Panc1 (cell line): ENCODE measurements around the gene NFKBIZ. TPM values are rescaled to one million over a fixed set of nuclear protein-coding genes. Genes with fewer than 3 reads are reported as not detected.
A peak's percentile ranks its signal among the peaks of the same experiment; 100 is the strongest.

Experiments used
- ATAC-seq: fragments of 200-7000 bp; cut with Tn5 transposase; 2 replicates; pipeline ENCODE4 v1.9.1; 2020; ENCODE audit warnings: mild to moderate bottlenecking, moderate library complexity
- BruUV-seq: library from RNA; stranded (reverse); fragments of 400-500 nt; replicated peaks from 2 replicates; lab custom pipeline; 2021; lab: Mats Ljungman, UMichigan
- CTCF ChIA-PET: fragments of 300-600 bp; sonication (Branson Sonifier 250); formaldehyde crosslinking; loops from one replicate; lab custom pipeline; 2022; ENCODE audit warnings: antibody characterized with exemption; lab: Charles Lee
- POLR2A ChIA-PET: fragments of 300-600 bp; sonication (Branson Sonifier 250); formaldehyde crosslinking; loops from one replicate; lab custom pipeline; 2022; ENCODE audit warnings: antibody characterized with exemption; lab: Charles Lee
- DNase-seq: peaks from one replicate; pipeline ENCODE4 v3.0.0-alpha.2; 2010; ENCODE audit warnings: low read depth, low spot score
- H3K27ac ChIP-seq: 2 replicates; pipeline ENCODE4 v1.5.1; 2011; ENCODE audit warnings: mild to moderate bottlenecking, low read length, inconsistent platforms
- H3K27me3 ChIP-seq: fragments of 200-500 bp; sonication (Bioruptor generic); 2 replicates; pipeline ENCODE4 v1.6.0; 2014; ENCODE audit warnings: low read length, inconsistent platforms; ENCODE audit not compliant: control insufficient read depth, insufficient read depth
- H3K36me3 ChIP-seq: fragments of 200-500 bp; sonication (Bioruptor generic); 2 replicates; pipeline ENCODE4 v1.5.1; 2014; ENCODE audit warnings: inconsistent platforms, mild to moderate bottlenecking, low read length, moderate library complexity; ENCODE audit not compliant: control insufficient read depth, insufficient read depth
- H3K4me1 ChIP-seq: 2 replicates; pipeline ENCODE4 v1.5.1; 2011; ENCODE audit warnings: inconsistent platforms, mild to moderate bottlenecking, low read length, moderate library complexity; ENCODE audit not compliant: control insufficient read depth, insufficient read depth
- H3K4me3 ChIP-seq, 2 experiments: 2 replicates each; pipeline ENCODE4 v1.5.1; 2011 to 2012; ENCODE audit warnings: low read depth in 2 of 2, low read length in 2 of 2, mild to moderate bottlenecking in 2 of 2, inconsistent platforms in 1 of 2, moderate library complexity in 1 of 2
- H3K9me3 ChIP-seq: fragments of 200-500 bp; sonication (Bioruptor generic); 2 replicates; pipeline ENCODE4 v1.5.1; 2014; ENCODE audit warnings: low read depth, mild to moderate bottlenecking, inconsistent platforms, low read length, moderate library complexity; ENCODE audit not compliant: control insufficient read depth, insufficient read depth
- POLR2AphosphoS5 ChIP-seq: IDR thresholded peaks from 2 replicates; pipeline ENCODE4 v1.6.1; 2012; ENCODE audit warnings: mild to moderate bottlenecking, low read depth, low read length, moderate library complexity
- SIN3A ChIP-seq: IDR thresholded peaks from 2 replicates; pipeline ENCODE4 v1.6.1; 2012; ENCODE audit warnings: low read depth, mild to moderate bottlenecking, low read length, moderate library complexity, borderline replicate concordance; ENCODE audit not compliant: insufficient read depth
- TCF7L2 ChIP-seq: IDR thresholded peaks from 2 replicates; pipeline ENCODE4 v1.6.1; 2011; ENCODE audit warnings: mild to moderate bottlenecking, low read depth, low read length, inconsistent platforms
- in situ Hi-C: cut with HindIII; loops from 2 replicates; pipeline ENCODE4 v1.10.0; 2016; ENCODE audit warnings: low sequenced_read_pairs, low pct_unique_long_range_greater_than_20kb
- intact Hi-C: fragments of 100-400 bp; cut with micrococcal nuclease; formaldehyde crosslinking; loops from one replicate; pipeline ENCODE4 v1.10.0; 2022; ENCODE audit not compliant: unreplicated experiment
- total RNA-seq: library from RNA; stranded (reverse); gene quantifications from one replicate; pipeline ENCODE4 v1.2.1, GENCODE V29; 2021; ENCODE audit not compliant: unreplicated experiment
- TF ChIP-seq, protein P1 (sequence below): fragments of 450-650 bp; IDR thresholded peaks from 2 replicates; pipeline ENCODE4 v1.5.1; 2017; ENCODE audit warnings: mild to moderate bottlenecking
- TF ChIP-seq, protein P2 (sequence below), 2 experiments: IDR thresholded peaks; 2 replicates each; pipeline ENCODE4 v1.6.1; 2011 to 2012; ENCODE audit warnings: low read depth in 2 of 2, control low read depth in 1 of 2, low read length in 1 of 2, mild to moderate bottlenecking in 1 of 2, moderate library complexity in 1 of 2; ENCODE audit not compliant: insufficient read depth in 1 of 2

NFKBIZ gene
- total RNA-seq, 1 experiment from 2014 or later = 17.4 TPM

DNA sequence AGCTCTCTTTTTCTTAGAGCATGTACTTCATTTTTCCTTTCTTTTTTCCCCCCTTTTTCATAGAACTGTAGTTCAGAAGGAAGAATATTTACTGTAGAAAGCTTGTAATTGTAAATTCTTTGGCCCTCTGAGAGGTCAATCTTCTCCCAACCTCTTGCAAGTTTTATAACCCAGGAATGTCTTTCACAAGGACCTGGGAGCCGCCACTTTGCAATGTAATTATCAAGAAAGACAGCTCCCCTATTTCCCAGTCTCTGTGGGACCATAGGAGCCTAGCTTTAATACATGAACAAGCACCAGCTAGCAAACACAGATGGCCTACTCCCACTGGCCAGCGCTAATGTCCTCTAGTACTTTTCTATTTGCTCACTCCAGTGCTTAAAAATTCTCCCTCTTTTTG, 51.4 kb downstream of the NFKBIZ start:
- POLR2A ChIA-PET = interaction anchor here (0.5 kb wide), 1 partner anchor 11 kb away, joined by 3 read pairs; no protein-coding TSS in a partner anchor
- no peak for ATAC-seq
- Histone ChIP-seq H3K4me1 (no peaks in the 10 kb centered on the region), H3K27ac (no peak overlapping the region), H3K9me3 (no peaks in the 10 kb centered on the region), H3K27me3 (no peaks in the 10 kb centered on the region), H3K36me3 (no peaks in the 10 kb centered on the region), H3K4me3 (no peak overlapping the region)
- BruUV-seq = no TSS peak
- CTCF ChIA-PET = no interaction called here
- in situ Hi-C loops = no loop called here
- intact Hi-C loops = no loop called here
- TF ChIP-seq TCF7L2 = no peak
- TF ChIP-seq, protein P1, sequence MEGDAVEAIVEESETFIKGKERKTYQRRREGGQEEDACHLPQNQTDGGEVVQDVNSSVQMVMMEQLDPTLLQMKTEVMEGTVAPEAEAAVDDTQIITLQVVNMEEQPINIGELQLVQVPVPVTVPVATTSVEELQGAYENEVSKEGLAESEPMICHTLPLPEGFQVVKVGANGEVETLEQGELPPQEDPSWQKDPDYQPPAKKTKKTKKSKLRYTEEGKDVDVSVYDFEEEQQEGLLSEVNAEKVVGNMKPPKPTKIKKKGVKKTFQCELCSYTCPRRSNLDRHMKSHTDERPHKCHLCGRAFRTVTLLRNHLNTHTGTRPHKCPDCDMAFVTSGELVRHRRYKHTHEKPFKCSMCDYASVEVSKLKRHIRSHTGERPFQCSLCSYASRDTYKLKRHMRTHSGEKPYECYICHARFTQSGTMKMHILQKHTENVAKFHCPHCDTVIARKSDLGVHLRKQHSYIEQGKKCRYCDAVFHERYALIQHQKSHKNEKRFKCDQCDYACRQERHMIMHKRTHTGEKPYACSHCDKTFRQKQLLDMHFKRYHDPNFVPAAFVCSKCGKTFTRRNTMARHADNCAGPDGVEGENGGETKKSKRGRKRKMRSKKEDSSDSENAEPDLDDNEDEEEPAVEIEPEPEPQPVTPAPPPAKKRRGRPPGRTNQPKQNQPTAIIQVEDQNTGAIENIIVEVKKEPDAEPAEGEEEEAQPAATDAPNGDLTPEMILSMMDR = no peak
- TF ChIP-seq, protein P2, sequence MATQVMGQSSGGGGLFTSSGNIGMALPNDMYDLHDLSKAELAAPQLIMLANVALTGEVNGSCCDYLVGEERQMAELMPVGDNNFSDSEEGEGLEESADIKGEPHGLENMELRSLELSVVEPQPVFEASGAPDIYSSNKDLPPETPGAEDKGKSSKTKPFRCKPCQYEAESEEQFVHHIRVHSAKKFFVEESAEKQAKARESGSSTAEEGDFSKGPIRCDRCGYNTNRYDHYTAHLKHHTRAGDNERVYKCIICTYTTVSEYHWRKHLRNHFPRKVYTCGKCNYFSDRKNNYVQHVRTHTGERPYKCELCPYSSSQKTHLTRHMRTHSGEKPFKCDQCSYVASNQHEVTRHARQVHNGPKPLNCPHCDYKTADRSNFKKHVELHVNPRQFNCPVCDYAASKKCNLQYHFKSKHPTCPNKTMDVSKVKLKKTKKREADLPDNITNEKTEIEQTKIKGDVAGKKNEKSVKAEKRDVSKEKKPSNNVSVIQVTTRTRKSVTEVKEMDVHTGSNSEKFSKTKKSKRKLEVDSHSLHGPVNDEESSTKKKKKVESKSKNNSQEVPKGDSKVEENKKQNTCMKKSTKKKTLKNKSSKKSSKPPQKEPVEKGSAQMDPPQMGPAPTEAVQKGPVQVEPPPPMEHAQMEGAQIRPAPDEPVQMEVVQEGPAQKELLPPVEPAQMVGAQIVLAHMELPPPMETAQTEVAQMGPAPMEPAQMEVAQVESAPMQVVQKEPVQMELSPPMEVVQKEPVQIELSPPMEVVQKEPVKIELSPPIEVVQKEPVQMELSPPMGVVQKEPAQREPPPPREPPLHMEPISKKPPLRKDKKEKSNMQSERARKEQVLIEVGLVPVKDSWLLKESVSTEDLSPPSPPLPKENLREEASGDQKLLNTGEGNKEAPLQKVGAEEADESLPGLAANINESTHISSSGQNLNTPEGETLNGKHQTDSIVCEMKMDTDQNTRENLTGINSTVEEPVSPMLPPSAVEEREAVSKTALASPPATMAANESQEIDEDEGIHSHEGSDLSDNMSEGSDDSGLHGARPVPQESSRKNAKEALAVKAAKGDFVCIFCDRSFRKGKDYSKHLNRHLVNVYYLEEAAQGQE (IDR thresholded peaks at IDR 0.05; ENCODE audit: insufficient read depth in 1 of 2, low read depth in 2 of 2, low read length in 1 of 2) = no peak
- TF ChIP-seq SIN3A = no peak
- no peak for TF ChIP-seq POLR2AphosphoS5
- DNase-seq = no peak

DNA sequence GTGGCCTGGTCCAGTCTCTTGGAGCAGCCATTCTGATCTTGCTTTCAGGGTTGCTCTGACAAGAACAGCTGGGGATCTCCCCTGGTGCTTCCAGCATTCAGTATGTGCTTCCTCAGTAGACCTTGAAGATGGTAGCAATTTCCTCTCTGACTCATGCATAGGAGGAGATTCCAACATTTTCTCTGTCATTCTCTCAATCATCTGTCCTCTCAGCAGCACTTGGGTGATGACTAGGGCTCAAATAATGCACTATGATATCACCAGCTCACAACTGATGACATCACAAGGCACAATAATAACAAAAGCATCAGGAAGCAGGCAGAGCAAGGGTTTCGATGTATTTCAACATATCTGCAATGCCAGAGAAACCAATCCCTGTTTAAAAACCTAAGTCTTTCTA, 52.7 kb downstream of the NFKBIZ start:
- intact Hi-C loops (no loop called here), in situ Hi-C loops (no loop called here)
- no TSS peak for BruUV-seq
- DNase-seq (peak; percentile 91), ATAC-seq (peak; percentile 42; the same call in 1 of the 2 replicates)
- CTCF ChIA-PET = no interaction called here
- TF ChIP-seq TCF7L2 (no peak), POLR2AphosphoS5 (no peak), SIN3A (no peak)
- TF ChIP-seq, protein P1 = no peak
- TF ChIP-seq, protein P2 (IDR thresholded peaks at IDR 0.05; ENCODE audit: insufficient read depth in 1 of 2, low read depth in 2 of 2, low read length in 1 of 2) = no peak
- POLR2A ChIA-PET = no interaction called here
- H3K27ac ChIP-seq = no peak overlapping the region
- no peak overlapping the region for H3K4me3 ChIP-seq
- no peaks in the 10 kb centered on the region for H3K27me3 ChIP-seq
- H3K9me3 ChIP-seq = no peaks in the 10 kb centered on the region
- no peaks in the 10 kb centered on the region for H3K36me3 ChIP-seq
- no peaks in the 10 kb centered on the region for H3K4me1 ChIP-seq
